ENCODE data around the gene PCCA.

The PCCA gene

DNA sequence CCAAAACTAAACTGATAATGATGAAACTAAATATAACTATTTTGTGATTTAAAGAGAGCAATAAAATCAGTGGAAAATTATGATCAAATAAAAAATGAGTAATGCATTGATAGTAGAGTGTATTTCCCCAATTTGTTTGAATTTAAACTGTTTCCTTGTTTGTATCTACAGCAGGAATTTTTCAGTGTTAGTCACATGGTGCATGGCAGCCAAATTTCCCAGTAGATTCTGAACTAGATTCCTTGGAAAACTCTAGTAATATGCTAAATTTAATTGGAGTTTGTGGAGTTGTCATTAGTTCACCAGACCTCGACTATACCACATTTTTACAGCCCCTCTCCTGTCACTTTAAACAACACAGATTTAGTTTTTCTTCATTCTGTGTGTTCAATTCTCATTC is 156.2 kb downstream of the PCCA start:
- no peak for ATAC-seq
- TF ChIP-seq, protein P1, sequence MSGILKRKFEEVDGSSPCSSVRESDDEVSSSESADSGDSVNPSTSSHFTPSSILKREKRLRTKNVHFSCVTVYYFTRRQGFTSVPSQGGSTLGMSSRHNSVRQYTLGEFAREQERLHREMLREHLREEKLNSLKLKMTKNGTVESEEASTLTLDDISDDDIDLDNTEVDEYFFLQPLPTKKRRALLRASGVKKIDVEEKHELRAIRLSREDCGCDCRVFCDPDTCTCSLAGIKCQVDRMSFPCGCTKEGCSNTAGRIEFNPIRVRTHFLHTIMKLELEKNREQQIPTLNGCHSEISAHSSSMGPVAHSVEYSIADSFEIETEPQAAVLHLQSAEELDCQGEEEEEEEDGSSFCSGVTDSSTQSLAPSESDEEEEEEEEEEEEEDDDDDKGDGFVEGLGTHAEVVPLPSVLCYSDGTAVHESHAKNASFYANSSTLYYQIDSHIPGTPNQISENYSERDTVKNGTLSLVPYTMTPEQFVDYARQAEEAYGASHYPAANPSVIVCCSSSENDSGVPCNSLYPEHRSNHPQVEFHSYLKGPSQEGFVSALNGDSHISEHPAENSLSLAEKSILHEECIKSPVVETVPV (CRISPR knock-in tag; IDR thresholded peaks at IDR 0.05), result no peak
- no peak for TF ChIP-seq ARNTL (CRISPR knock-in tag; IDR thresholded peaks at IDR 0.05; ENCODE audit: borderline replicate concordance, low read depth)
- no peak for TF ChIP-seq SNAI2 (CRISPR knock-in tag; IDR thresholded peaks at IDR 0.05)
- TF ChIP-seq PPARA (CRISPR knock-in tag; IDR thresholded peaks at IDR 0.05; ENCODE audit: borderline replicate concordance), result no peak
- TF ChIP-seq, protein P2, sequence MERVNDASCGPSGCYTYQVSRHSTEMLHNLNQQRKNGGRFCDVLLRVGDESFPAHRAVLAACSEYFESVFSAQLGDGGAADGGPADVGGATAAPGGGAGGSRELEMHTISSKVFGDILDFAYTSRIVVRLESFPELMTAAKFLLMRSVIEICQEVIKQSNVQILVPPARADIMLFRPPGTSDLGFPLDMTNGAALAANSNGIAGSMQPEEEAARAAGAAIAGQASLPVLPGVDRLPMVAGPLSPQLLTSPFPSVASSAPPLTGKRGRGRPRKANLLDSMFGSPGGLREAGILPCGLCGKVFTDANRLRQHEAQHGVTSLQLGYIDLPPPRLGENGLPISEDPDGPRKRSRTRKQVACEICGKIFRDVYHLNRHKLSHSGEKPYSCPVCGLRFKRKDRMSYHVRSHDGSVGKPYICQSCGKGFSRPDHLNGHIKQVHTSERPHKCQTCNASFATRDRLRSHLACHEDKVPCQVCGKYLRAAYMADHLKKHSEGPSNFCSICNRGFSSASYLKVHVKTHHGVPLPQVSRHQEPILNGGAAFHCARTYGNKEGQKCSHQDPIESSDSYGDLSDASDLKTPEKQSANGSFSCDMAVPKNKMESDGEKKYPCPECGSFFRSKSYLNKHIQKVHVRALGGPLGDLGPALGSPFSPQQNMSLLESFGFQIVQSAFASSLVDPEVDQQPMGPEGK (CRISPR knock-in tag; IDR thresholded peaks at IDR 0.05; ENCODE audit: borderline replicate concordance), result no peak
- no peak for TF ChIP-seq GLIS3 (CRISPR knock-in tag; IDR thresholded peaks at IDR 0.05)
- no peak for TF ChIP-seq ZNF8 (CRISPR knock-in tag; IDR thresholded peaks at IDR 0.05)
- no peak for TF ChIP-seq CSDC2 (CRISPR knock-in tag; IDR thresholded peaks at IDR 0.05)
- TF ChIP-seq, protein P3, sequence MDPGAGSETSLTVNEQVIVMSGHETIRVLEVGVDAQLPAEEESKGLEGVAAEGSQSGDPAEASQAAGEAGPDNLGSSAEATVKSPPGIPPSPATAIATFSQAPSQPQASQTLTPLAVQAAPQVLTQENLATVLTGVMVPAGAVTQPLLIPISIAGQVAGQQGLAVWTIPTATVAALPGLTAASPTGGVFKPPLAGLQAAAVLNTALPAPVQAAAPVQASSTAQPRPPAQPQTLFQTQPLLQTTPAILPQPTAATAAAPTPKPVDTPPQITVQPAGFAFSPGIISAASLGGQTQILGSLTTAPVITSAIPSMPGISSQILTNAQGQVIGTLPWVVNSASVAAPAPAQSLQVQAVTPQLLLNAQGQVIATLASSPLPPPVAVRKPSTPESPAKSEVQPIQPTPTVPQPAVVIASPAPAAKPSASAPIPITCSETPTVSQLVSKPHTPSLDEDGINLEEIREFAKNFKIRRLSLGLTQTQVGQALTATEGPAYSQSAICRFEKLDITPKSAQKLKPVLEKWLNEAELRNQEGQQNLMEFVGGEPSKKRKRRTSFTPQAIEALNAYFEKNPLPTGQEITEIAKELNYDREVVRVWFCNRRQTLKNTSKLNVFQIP (CRISPR knock-in tag; IDR thresholded peaks at IDR 0.05; ENCODE audit: borderline replicate concordance, low read depth), result no peak
- no peak for TF ChIP-seq ZNF565 (CRISPR knock-in tag; conservative IDR thresholded peaks at IDR 0.05; ENCODE audit: low read depth)

DNA sequence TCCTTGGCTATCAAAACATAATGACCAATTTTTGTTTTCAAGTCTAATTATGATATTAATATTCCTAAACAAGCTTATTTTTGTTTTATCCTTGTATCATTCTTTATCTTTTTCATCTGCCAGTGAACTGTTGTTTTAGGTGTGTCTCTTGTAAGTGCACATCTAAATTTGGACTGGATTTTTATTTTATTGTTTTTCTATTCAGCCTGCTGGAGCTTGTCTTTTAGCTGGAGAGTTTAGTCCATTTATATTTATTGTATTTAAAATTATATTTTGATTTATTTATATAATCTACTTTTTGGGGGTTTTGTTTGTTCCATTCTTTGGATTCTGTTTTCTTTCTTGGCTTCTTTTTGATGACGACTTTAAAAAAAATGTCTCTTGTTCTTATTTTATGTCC is 159.0 kb downstream of the PCCA start:
- ATAC-seq, result no peak

More for the DNA sequence above, 159.0 kb downstream of the PCCA start:
- TF ChIP-seq BACH2 (CRISPR knock-in tag; IDR thresholded peaks at IDR 0.05; ENCODE audit: borderline replicate concordance), result no peak
- TF ChIP-seq ZFP30 (CRISPR knock-in tag; IDR thresholded peaks at IDR 0.05), result no peak
- TF ChIP-seq GLIS3 (CRISPR knock-in tag; IDR thresholded peaks at IDR 0.05), result no peak
- no peak for TF ChIP-seq ZNF565 (CRISPR knock-in tag; conservative IDR thresholded peaks at IDR 0.05; ENCODE audit: low read depth)
- TF ChIP-seq OSR1 (CRISPR knock-in tag; IDR thresholded peaks at IDR 0.05), result no peak
- no peak for TF ChIP-seq SNAI2 (CRISPR knock-in tag; IDR thresholded peaks at IDR 0.05)
- TF ChIP-seq ARNTL (CRISPR knock-in tag; IDR thresholded peaks at IDR 0.05; ENCODE audit: borderline replicate concordance, low read depth), result no peak
- TF ChIP-seq RARB (CRISPR knock-in tag; IDR thresholded peaks at IDR 0.05), result no peak
- no peak for TF ChIP-seq ZNF8 (CRISPR knock-in tag; IDR thresholded peaks at IDR 0.05)
- TF ChIP-seq, protein P4, sequence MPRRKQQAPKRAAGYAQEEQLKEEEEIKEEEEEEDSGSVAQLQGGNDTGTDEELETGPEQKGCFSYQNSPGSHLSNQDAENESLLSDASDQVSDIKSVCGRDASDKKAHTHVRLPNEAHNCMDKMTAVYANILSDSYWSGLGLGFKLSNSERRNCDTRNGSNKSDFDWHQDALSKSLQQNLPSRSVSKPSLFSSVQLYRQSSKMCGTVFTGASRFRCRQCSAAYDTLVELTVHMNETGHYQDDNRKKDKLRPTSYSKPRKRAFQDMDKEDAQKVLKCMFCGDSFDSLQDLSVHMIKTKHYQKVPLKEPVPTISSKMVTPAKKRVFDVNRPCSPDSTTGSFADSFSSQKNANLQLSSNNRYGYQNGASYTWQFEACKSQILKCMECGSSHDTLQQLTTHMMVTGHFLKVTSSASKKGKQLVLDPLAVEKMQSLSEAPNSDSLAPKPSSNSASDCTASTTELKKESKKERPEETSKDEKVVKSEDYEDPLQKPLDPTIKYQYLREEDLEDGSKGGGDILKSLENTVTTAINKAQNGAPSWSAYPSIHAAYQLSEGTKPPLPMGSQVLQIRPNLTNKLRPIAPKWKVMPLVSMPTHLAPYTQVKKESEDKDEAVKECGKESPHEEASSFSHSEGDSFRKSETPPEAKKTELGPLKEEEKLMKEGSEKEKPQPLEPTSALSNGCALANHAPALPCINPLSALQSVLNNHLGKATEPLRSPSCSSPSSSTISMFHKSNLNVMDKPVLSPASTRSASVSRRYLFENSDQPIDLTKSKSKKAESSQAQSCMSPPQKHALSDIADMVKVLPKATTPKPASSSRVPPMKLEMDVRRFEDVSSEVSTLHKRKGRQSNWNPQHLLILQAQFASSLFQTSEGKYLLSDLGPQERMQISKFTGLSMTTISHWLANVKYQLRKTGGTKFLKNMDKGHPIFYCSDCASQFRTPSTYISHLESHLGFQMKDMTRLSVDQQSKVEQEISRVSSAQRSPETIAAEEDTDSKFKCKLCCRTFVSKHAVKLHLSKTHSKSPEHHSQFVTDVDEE (CRISPR knock-in tag; IDR thresholded peaks at IDR 0.05), result no peak
- TF ChIP-seq CSDC2 (CRISPR knock-in tag; IDR thresholded peaks at IDR 0.05), result no peak
- TF ChIP-seq, protein P2 (CRISPR knock-in tag; IDR thresholded peaks at IDR 0.05; ENCODE audit: borderline replicate concordance), result no peak
- no peak for TF ChIP-seq ISL1 (CRISPR knock-in tag; IDR thresholded peaks at IDR 0.05)
- TF ChIP-seq, protein P1 (CRISPR knock-in tag; IDR thresholded peaks at IDR 0.05), result no peak
- no peak for TF ChIP-seq CREB5 (CRISPR knock-in tag; IDR thresholded peaks at IDR 0.05; ENCODE audit: low read depth)
- TF ChIP-seq TCF4 (CRISPR knock-in tag; IDR thresholded peaks at IDR 0.05; ENCODE audit: borderline replicate concordance), result no peak
- no peak for TF ChIP-seq ESRRG (CRISPR knock-in tag; IDR thresholded peaks at IDR 0.05)
- no peak for TF ChIP-seq ZC3H10 (CRISPR knock-in tag; IDR thresholded peaks at IDR 0.05)
- TF ChIP-seq TOX (CRISPR knock-in tag; IDR thresholded peaks at IDR 0.05; ENCODE audit: borderline replicate concordance), result no peak

Data from SK-N-SH treated with all-trans-retinoic acid at 6 μM for 48 hours (cell line).